ENCODE measurements around the gene PLS1.
"Not testable (repeated sequence)": the region's sequence is repeated elsewhere in the genome, so short reads cannot be mapped to it uniquely, and the experiment has no call there.

PLS1 gene, protein sequence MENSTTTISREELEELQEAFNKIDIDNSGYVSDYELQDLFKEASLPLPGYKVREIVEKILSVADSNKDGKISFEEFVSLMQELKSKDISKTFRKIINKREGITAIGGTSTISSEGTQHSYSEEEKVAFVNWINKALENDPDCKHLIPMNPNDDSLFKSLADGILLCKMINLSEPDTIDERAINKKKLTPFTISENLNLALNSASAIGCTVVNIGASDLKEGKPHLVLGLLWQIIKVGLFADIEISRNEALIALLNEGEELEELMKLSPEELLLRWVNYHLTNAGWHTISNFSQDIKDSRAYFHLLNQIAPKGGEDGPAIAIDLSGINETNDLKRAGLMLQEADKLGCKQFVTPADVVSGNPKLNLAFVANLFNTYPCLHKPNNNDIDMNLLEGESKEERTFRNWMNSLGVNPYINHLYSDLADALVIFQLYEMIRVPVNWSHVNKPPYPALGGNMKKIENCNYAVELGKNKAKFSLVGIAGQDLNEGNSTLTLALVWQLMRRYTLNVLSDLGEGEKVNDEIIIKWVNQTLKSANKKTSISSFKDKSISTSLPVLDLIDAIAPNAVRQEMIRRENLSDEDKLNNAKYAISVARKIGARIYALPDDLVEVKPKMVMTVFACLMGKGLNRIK

DNA sequence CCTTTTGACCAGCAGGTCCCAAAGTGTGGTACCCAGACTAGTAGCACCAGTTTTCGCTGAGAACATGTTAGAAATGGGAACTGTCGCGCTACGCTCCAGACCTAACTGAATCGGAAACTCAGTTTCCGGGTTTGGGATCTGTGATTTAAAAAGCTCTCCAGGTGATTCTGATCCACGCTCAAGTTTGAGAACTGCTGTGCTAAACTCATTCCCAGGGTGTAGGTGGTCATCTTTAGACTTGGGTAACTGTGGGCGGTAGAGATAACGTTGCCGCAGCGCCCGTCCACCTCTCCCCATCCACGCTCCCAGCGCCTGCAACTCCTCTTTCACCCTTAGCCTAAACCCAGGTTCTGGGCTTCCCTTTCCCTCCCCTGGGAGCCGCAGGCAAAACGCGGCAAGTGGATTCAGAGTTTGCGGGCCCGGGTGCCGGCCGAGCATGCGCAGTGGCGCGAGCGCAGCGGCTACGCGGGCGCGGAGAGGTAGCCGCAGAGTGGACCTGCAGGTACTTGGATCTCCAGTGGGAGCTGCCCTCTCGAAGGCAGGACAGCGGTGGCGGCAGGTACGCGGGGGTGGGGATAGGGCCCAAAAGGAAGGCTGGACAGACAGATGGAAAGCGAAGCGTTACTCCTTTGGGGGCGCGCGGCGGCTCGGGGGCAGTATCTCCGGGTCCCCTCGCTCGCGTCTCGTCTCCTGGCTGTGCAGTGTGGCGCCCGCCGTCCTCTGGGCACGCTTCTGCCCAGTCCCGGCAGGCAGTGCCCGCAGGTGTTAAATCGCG lies at the start of gene PLS1:
Gene PLS1, plus strand, starts transcription at position 443 of the 775 bp plus-strand sequence. CDS start 67,845 bp downstream, outside the sequence.
- peak; percentile 99 for DNase-seq

DNA sequence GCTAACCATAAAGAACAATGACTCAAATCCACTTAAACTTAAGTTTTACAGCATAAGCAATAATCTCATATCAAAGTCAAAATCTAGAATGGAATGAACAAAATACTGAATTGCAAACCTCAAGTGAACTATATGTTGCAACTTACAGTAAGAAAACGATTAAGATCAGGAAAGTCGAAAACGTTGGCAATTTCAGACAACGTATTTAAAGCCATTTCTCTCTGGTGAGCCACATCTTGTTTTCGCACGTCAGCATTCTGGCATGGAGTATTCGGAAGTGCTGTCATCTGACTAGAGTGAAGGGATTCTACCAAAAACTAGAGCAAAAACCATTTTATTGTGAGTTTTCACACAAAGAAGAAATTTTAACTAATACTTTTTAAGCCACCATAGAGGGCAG lies 46.2 kb upstream of the PLS1 start:
- no peak for DNase-seq

DNA sequence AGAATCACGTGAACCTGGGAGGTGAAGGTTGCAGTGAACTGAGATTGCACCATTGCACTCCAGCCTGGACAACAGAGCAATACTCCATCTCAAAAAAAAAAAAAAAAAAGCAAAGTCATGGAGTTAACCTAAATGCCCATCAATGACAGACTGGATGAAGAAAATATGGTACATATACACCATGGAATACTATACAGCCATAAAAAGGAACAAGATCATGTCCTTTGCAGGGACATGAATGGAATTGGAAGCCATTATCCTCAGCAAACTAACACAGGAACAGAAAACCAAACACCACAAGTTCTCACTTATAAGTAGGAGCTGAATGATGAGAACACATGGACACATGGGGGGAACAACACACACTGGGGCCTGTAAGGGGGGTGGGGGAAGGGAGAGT lies 43.6 kb upstream of the PLS1 start:
- not testable (repeated sequence) for DNase-seq

DNA sequence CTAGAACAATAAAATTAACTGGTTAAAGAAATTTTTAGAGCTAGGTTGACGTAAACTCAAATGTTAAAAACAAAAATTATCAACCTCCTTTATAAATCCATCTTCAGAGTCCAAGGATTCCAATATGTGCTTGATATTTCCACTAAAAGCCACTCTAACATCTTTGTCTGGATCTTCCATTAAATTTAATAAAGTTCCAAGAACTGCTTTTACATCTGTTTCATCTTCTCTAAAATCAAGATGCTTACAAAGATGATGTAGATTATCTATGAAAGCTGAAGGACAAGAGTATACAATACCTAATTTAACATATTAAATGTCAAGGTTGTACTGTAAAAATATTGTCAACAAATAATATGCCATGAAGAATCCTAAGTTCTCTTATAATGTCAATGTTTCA lies 42.5 kb upstream of the PLS1 start:
- DNase-seq = no peak

DNA sequence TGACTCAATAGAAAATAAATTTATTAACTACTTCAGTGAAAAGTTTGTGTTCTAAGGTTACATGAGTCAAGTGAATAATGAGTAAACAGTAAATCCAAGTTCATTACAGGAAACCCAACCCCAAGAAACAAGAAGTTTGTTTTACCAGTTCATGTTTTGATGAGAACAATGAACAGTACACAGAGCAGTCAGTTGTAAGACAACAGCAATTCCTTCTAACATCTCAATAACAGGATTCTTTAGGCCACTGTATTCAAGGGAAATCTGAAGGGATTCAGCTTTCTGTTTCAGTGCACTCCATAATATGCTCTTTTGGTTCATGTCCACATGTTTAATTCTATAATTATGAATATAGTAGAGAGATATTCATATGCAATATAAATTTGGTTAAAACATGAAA lies 36.1 kb upstream of the PLS1 start:
- no peak for DNase-seq

DNA sequence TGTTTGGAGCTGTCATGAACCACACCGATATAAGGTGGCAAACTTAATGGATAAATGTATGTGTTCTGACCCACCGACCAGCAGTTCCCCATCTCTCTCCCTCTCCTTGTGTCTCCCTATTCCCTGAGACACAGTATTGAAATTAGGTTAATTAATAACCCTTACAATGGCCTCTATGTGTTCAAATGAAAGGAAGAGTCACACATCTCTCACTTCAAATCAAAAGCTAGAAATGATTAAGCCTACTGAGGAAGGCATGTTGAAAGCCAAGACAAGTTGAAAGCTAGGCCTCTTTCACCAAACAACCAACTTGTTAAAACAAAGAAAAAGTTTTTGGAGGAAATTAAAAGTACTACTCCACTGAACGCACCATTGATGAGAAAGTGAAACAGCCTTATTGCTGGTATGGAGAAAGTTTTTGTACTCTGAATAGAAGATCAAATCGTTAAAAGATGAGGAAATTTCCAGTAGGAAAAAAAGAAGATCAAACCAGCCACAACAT lies 32.6 kb upstream of the PLS1 start:
- DNase-seq = no peak

DNA sequence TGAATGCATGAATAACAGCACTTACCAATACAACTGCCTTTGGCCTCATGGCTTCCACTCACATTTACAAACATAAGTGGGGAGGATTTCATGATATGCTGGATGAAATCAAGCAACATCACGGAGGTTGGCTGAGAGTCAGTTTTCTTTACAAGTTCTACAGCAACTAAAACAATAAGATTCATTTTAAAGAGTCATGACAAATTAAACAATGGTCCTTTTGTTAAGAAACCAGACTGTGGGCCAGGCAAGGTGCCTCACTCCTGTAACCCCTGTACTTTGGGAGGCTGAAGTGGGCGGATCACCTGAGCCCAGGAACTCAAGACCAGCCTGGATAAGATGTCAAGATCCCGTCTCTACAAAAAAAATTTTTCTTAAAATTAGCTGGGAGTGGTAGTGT lies 30.1 kb upstream of the PLS1 start:
- DNase-seq = no peak

DNA sequence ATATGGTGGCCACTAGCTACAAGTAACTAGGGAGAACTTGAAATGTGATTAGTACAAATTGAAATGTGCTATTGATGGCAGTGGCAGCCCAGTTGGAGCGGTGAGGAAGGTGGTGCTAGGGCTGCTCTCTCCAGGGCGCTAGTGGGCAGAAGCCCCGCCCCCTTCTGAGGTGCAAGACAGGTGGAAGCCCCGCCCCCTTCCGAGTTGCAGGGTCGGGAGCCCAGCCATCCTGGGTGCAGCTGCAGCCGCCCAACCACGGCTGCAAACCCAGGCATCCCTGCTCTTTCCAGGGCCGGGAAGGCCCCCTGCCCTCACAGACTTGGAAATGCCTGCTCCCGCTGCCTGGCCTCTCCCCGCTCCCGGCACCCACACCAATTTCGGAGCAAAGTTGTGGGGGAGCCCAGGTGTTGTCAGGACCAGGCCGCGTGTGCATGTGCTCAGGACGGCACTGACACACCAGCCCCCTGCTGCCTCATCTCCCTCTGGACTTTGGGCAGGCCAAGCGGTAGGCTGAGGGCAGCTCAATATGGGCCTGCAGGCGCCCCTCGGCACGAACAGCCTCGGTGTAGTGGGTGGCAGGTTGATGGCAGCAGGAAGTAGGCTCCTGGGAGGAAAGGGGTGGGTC lies 27.7 kb upstream of the PLS1 start:
- DNase-seq = no peak

DNA sequence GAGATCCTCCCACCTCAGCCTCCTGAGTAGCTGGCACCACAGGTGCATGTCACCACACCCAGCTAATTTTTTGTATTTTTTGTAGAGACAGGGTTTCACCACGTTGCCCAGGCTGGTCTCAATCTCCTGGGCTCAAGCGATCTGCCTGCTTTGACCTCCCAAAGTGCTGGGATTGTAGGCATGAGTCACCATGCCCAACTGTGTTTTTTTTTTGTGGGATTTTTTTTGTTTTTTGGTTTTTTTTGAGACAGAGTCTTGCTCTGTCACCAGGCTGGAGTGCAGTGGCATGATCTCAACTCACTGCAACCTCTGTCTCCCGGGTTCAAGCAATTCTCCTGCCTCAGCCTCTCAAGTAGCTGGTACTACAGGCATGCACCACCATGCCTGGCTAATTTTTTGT lies 26.8 kb upstream of the PLS1 start:
- DNase-seq = not testable (repeated sequence)

DNA sequence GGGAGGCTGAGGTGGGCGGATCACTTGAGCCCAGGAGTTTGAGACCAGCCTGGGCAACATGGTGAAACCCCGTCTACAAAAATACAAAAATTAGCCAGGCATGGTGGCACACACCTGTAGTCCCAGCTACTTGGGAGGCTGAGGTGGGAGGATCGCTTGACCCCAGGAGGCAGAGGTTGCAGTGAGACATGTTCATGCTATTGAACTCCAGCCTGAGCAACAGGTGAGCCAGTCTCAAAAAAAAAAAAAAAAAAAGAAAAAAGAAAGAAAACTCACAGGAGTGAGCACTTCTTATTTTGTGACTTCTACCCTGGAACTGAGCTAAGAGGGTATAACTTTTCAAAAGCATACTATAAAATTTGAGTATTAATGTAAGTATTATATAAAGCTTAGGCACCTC lies 22.0 kb upstream of the PLS1 start:
- DNase-seq = not testable (repeated sequence)

DNA sequence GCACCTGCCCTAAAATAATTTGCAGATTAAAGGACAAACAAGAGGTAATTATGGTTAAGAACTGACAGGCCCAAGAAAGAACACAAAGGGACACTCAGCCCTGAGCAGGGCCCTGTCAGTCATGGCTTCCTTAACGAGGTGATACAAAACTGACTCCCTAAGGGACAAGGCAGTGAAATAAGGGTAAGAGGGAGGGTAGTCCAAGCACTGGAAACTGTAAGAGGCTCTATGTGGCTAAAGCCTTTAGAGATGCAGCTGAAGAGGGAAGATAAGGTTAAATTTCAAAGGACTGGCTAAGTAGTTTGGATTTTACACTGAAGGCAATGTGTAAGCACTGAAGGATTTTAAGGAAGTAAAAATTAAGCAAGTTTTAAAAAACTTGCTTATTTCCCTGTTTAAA lies 21.5 kb upstream of the PLS1 start:
- no peak for DNase-seq

DNA sequence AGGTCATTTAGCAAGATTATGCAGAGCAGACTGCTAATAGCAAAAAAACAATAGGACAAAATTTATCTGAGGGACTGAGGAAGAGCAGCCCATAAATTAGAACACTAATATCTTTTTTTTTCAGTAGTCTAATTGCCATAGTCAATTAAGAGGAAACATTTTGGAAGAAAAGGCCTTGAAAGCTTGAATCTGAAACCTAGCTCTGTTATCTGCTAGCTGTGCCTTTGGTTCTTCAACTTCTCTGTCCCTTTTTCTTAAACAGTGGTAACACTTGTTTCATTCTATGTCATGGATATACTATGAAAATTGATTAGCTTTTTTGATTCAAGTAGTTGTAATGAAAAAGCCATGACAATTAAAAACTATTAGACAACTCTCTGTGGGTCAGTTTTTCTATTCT lies 19.4 kb upstream of the PLS1 start:
- DNase-seq = no peak

DNA sequence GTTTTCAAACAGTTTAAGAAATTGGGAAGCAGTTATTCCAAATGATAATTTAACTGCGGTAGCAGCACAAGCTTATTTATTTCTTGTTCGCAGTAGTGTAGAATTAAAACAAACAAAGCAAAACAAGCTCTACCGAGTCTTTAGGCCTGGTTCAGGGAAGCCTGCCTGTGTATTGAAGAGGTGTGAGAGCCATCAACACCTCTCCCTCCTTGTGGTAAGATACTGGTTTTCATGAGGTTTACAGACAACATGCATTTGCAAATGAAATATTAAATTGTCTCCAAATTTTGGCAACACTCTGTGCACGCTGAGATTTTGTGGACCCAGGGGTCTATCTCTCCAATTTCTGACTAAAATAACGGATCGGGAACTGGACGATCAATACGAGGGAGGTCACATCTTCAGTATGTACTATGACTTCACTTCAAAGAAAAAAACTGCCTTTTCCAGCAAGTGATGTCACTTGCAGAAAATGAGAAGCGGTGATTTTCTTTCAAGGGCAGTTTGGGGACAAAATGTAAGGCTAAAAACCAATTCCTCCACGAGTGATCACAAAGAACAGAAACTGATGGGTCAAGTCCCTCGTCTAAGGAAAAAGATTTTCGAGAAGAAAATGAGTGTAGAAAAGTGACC lies 18.4 kb upstream of the PLS1 start:
- no peak for DNase-seq

DNA sequence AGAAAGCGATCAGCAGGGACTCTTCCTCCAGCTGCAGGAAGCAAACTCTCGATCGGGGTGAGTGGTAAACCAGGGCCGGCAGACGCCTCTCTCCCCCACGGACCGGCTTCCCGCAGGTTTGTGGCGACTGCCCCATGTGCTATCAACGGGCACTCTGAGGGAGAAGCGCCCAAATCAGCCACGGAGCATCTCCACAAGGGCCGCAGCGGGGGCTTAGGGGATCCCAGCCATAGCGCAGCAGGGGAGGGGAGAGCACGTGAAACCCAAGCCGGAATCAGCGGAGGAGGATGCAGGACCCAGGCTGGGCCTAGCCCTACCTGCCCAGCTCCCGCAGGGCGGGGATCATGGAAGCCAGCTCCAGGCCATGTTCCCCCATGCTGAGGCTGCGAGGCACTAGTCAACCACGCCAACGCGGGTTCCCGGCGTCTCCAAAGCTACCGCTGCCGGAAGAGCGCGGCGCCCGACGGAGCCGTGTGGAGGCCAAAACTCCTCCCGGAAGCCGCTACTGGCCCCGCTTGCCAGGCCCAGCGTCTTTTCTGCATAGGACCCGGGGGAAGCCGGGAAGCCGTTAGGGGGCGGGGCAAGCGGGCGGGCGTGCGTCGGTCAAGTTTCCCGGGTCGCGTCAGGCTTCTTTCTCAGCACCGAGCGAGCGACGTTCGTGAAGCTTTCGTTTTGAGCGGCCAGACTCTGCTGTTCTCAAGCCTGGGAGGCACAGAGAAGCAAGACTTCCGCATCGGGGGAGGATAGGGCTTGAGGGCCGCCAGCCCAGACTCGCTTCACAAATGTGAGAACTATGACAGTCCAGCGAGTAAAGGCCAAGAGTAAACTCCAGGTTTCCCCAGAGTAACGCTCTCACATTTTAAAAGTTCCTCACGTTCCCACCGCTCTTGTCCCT lies 17.6 kb upstream of the PLS1 start, which contains the start of gene ATR:
Gene ATR, minus strand, starts transcription at position 405 of the 895 bp plus-strand sequence. Its CDS starts 29 bp downstream, at position 376.
- DNase-seq = peak; percentile 98

DNA sequence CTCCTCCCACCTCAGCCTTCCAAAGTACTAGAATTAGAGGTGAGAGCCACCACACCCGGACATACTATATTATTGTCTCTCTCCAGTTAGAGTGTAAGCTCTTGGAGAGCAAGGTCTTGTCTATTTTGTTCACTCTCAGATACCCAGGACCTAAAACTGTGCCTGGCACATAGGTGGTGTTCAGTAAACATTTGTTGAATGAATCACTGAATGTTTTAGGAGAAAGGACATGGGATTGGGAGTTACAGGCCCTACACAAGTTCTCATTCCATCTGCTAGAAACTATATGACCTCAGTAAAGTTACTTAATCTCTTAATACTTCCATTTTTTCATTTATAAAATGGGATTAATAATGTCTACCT lies 16.2 kb upstream of the PLS1 start:
- no peak for DNase-seq

DNA sequence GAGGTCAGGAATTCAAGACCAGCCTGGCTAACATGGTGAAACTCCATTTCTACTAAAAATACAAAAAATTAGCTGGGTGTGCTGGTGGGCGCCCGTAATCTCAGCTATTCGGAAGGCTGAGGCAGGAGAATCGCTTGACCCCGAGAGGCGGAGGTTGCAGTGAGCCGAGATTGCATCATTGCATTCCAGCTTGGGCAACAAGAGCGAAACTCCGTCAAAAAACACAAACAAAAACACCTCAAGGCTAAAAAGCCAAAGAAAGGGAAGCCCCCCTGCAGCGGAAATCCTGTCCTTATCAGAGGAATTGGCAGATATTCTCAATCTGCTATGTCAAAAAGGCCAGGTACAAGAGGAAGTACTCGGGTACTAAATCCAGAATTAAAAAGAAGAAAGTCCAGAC lies 15.1 kb upstream of the PLS1 start:
- not testable (repeated sequence) for DNase-seq

DNA sequence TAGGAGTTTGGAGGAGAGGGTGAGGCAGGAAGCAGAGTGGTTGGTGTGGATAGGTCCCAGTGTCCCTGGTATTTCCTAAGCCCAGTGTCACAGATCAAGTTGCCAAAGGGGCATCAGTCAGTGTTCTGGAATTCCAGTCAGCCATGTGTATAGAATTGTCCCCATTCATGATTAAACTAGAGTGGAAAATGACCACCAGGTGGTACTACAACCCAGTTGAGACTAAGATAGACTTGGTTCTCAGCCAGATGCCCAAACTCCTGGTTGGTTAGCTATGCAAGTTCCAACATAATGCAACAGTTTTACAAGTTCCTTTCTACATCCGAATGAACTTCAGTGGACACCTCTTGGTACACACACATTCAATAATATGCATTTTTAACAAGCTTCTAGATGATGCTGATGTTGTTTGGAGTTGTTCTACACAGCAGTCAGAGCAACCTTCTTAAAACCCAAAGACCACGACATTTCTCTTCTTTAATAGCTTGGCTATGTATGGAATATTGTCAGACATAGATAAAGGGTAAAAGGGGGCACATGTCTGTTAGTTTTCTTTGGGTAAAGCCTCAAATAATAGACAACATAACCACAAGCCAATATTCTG lies 9.3 kb upstream of the PLS1 start:
- DNase-seq = no peak

DNA sequence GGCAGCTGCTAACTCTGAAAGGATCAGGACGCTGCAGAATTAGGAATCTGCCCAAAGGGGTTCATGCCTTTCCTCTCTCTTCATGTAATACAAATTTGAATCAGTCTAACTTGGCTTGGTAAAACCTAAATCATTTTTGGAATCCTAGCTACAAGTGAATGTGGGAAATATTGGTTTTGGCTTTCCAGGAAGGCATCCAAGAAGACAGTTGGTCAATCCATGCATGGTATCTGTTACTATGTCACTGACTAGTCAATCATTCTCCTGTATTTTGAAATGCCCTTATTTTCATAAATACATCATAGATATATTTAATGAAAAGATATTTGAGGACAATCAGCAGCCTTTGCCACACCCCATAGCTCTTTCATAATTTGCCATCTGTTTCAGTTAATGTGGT lies 7.5 kb upstream of the PLS1 start:
- no peak for DNase-seq

DNA sequence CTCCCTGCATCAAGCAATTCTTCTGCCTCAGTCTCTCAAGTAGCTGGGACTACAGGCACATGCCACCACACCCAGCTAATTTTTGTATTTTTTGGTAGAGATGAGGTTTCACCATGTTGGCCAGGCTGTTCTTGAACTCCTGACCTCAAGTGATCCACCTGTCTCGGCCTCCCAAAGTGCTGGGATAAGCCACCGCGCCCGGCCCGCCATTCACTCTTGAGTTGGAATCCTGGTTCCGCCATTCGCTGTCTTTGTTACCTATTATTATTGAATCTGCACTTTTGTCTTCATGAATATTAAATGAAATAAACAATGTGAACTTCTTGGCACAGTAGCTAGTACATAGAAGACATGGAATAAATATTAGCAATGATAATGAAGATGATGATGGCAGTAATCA lies 3.9 kb upstream of the PLS1 start:
- not testable (repeated sequence) for DNase-seq

DNA sequence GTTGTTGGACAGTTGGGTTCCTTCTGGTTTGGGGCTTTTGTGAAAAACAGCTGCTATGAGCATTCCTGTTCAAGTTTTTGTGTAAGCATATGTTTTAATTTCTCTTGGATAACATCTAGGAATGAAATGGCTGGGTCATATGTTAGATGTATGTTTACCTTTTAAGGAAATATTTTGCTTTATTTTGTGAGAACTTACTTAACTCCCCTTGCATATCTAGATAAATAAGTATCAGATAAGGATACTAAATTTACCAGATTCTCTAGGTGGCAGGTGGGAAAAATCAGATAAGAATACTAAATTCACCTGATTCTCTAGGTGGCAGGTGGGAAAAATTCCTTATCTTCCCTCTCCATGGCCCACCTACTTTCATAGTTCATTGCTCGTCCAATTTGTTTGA lies 1.1 kb upstream of the PLS1 start:
- DNase-seq = no peak

DNA sequence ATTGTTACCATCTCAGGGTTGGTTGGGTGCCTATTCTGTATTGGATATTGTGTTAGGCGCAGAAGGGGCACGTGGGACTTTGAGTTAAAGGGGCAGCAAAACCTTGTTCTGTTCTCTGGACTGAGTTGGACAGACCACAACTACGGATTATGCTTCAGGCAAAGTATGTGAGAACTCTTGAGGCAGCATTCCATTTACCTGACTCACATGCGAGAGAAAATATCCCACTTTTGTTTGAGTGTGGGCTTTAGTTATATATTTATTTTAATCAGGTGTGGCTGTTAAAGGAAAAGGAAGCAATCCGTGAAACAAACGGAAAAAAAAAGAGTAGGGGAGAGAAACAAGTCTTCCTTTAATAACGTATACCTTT lies 627 bp upstream of the PLS1 start:
- DNase-seq = no peak
